Skeletal muscle tissue (tissue), 1 donor: ENCODE data around the gene RAB6C. TPM values are rescaled to one million over a fixed set of nuclear protein-coding genes. Genes with fewer than 3 reads are reported as not detected.

Experiments used
- total RNA-seq: library from RNA; depleted of rRNA; stranded (reverse); fragments of >200 nt; gene quantifications from one replicate; pipeline ENCODE4 v1.2.3, GENCODE V29; 2014

Gene RAB6C
- total RNA-seq, 1 donor from 2014 or later, result not detected

Other genes starting within 250 kb of the RAB6C start
- not detected for gene POTEF, start 149.6 kb downstream of the RAB6C start, total RNA-seq
- gene CCDC74B, start 165.4 kb downstream of the RAB6C start, total RNA-seq, result not detected
- gene SMPD4, start 201.9 kb downstream of the RAB6C start, total RNA-seq, result 6.8 TPM
- gene MZT2B, start 202.6 kb downstream of the RAB6C start, total RNA-seq, result 86.1 TPM
- gene TUBA3E, start 218.8 kb downstream of the RAB6C start, total RNA-seq, result not detected